ENCODE data around the gene IRF7. TPM values are rescaled to one million over a fixed set of nuclear protein-coding genes. Genes with fewer than 3 reads are reported as not detected.

IRF7 gene
- total RNA-seq, 1 donor from 2014 or later = 56.2 TPM

DNA sequence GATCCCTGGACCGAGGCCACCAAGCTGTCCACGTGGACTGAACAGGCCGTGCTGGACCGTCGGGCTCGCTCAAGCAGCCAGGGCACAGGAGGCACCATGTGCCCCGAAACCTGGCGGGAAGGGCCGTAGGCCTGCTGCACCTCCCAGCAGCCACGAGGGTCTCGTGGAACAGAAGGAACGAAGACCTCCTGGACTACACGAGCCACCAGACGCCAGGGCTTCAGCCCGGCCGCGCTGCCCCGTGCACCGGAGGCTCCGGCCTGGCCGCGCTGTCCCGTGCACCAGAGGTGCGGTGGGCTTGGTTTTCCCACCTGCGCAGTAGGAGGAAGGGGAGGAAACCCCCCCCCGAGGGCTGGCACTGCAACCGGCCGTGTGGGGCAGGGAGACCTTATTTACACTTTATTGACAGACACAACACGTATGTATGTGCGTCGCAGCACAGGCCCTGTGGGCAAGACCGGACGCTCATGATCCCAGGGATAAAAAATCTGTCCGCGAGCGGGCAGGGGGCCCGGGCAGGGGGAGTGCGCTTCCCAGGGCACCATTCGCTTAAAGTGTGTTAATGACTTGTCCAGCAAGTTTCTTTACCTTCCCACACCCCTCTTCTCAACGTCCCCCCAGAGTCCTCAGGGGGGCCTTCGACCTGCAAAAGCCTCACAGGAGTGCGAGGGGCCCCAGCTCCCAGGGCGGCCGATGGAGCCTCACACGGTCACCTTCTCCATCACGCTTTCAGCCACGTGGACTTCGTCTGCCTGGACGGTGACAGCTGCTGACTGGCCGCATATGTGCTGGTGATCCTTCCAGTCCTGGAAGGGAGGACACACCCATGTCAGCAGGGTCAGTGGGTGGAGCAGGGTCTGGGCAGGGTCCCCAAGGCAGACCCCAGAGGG is 28.3 kb upstream of the IRF7 start:
- peaks cover 2% of the 10 kb centered on the region for H3K27me3 ChIP-seq
- no peak for DNase-seq
- intact Hi-C loops (cut with DNase I) = no loop called here
- H3K9me3 ChIP-seq = no peaks in the 10 kb centered on the region
- TF ChIP-seq CTCF (IDR thresholded peaks at IDR 0.05) = no peak
- no peak overlapping the region for H3K4me3 ChIP-seq
- no peaks in the 10 kb centered on the region for H3K4me1 ChIP-seq
- ATAC-seq = no peak
- peaks cover 12% of the 10 kb centered on the region for H3K36me3 ChIP-seq
- H3K27ac ChIP-seq = no peak overlapping the region

DNA sequence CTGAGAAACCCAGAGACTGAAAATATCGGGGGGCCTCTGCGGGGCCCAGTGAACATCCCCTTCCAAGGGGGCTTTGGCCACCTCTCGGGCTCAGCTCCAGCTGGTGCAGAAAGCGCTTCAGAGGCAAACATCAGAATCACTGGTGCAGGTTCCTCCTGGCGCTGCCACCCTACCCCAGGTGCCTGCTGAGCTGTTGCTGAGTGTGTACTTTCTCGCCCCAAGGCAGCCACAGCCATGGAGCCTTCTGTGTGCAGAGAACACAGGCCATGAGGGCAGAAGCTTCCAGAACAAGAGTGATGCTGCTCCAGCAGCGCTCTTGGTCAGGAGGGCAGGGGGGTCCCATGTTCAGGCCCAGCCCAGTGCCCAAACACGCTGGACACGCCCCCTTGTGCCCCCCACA is 27.6 kb upstream of the IRF7 start:
- no peak for TF ChIP-seq CTCF (IDR thresholded peaks at IDR 0.05)
- ATAC-seq (no peak), DNase-seq (no peak)
- intact Hi-C loops (cut with DNase I) = no loop called here
- Histone ChIP-seq H3K4me3 (no peak overlapping the region), H3K27me3 (peaks cover 9% of the 10 kb centered on the region), H3K9me3 (no peaks in the 10 kb centered on the region), H3K27ac (no peak overlapping the region), H3K36me3 (peaks cover 12% of the 10 kb centered on the region), H3K4me1 (no peaks in the 10 kb centered on the region)

DNA sequence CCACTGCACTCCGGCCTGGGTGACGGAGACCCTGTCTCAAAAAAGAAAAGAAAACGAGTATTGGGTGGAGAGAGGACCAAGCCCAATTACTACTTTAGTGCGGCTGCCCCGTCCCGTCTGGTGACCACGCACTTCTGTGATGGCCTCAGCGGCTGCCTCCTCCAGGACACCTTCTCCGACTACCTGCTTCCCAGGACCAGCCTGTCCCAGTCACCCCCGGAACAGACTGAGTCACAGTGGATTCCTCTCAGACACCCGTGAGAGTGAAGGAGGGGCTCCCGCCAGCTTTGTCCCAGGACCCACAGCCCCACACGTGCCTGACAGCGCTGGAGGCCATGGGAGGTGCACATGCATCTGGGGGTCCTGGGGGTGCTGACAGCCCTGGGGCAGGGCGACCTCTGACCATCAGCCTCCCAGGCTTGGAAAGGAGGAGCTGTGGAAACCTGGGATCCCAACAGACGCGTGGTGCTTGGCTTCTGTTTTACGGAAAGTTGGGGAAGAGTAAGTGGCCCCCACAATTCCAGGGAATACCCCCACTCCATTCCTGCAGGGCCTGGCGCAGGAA is 26.1 kb upstream of the IRF7 start:
- TF ChIP-seq CTCF (IDR thresholded peaks at IDR 0.05) = no peak
- intact Hi-C loops (cut with DNase I) = no loop called here
- ATAC-seq = no peak
- no peak for DNase-seq
- Histone ChIP-seq H3K36me3 (peaks cover 12% of the 10 kb centered on the region), H3K27ac (no peak overlapping the region), H3K4me3 (no peak overlapping the region), H3K9me3 (no peaks in the 10 kb centered on the region), H3K4me1 (peaks cover 4% of the 10 kb centered on the region), H3K27me3 (peaks cover 21% of the 10 kb centered on the region)

DNA sequence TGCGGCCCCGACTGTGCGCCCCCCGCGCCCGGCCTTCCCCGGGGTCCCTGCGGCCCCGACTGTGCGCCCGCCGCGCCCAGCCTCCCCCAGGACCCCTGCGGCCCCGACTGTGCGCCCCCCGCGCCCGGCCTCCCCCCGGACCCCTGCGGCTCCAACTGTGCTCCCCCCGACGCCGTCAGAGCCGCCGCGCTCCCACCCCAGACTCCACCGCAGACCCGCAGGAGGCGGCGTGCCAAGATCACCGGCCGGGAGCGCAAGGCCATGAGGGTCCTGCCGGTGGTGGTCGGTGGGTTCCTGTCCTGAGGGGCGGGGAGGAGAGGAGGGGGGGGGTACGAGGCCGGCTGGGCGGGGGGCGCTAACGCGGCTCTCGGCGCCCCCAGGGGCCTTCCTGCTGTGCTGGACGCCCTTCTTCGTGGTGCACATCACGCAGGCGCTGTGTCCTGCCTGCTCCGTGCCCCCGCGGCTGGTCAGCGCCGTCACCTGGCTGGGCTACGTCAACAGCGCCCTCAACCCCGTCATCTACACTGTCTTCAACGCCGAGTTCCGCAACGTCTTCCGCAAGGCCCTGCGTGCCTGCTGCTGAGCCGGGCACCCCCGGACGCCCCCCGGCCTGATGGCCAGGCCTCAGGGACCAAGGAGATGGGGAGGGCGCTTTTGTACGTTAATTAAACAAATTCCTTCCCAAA is 24.4 kb upstream of the IRF7 start:
- peaks cover 4% of the 10 kb centered on the region for H3K4me1 ChIP-seq
- no peak overlapping the region for H3K4me3 ChIP-seq
- no peak for DNase-seq
- peaks cover 24% of the 10 kb centered on the region for H3K27me3 ChIP-seq
- TF ChIP-seq CTCF (IDR thresholded peaks at IDR 0.05) = no peak
- peaks cover 12% of the 10 kb centered on the region for H3K36me3 ChIP-seq
- no peaks in the 10 kb centered on the region for H3K9me3 ChIP-seq
- no peak for ATAC-seq
- H3K27ac ChIP-seq = no peak overlapping the region
- intact Hi-C loops (cut with DNase I) = no loop called here

GRCh38 chr11:639332-639955 is 23.7 kb upstream of the IRF7 start:
- peaks cover 10% of the 10 kb centered on the region for H3K36me3 ChIP-seq
- DNase-seq (no peak), ATAC-seq (no peak)
- intact Hi-C loops (cut with DNase I) = no loop called here
- no peak overlapping the region for H3K4me3 ChIP-seq
- H3K27me3 ChIP-seq = peaks cover 24% of the 10 kb centered on the region
- no peaks in the 10 kb centered on the region for H3K9me3 ChIP-seq
- H3K27ac ChIP-seq = no peak overlapping the region
- TF ChIP-seq CTCF (IDR thresholded peaks at IDR 0.05) = no peak
- H3K4me1 ChIP-seq = peaks cover 4% of the 10 kb centered on the region
